HG02852 (cell line): ENCODE measurements around the gene OR14C36.
"Not testable (repeated sequence)": the region's sequence is repeated elsewhere in the genome, so short reads cannot be mapped to it uniquely, and the experiment has no call there.

Source experiments
- ATAC-seq: cut with Tn5 transposase; IDR thresholded peaks from one replicate; pipeline ENCODE4 v1.9.1; 2021; ENCODE audit warnings: mild to moderate bottlenecking, moderate library complexity; ENCODE audit not compliant: unreplicated experiment

The OR14C36 gene

GRCh38 chr1:248348475-248348874 is at the start of gene OR14C36:
Gene OR14C36 (plus strand): TSS chr1:248348775. CDS start chr1:248348775, 0 bp downstream.
- no peak for ATAC-seq

GRCh38 chr1:248303324-248303723 is 45.3 kb upstream of the OR14C36 start, which contains the start of gene OR2T12:
Gene OR2T12 (minus strand): TSS chr1:248303424. CDS start chr1:248295578, 7,846 bp downstream.
- ATAC-seq = no peak

- not testable (repeated sequence) for ATAC-seq
Observed at GRCh38 chr1:248305672-248306071, 42.9 kb upstream of the OR14C36 start.

GRCh38 chr1:248306103-248306502 is 42.5 kb upstream of the OR14C36 start:
- no peak for ATAC-seq

- not testable (repeated sequence) for ATAC-seq
Observed at GRCh38 chr1:248306740-248307139, 41.8 kb upstream of the OR14C36 start.

- ATAC-seq = no peak
Observed at GRCh38 chr1:248316796-248317195, 31.8 kb upstream of the OR14C36 start.

- no peak for ATAC-seq
Observed at GRCh38 chr1:248324468-248324867, 24.1 kb upstream of the OR14C36 start, which contains the start of gene OR2M7. Gene OR2M7 (minus strand): TSS chr1:248324568. CDS start chr1:248324568, 0 bp downstream.

- no peak for ATAC-seq
Observed at GRCh38 chr1:248343451-248343850, 5.1 kb upstream of the OR14C36 start.

- ATAC-seq = no peak
Observed at GRCh38 chr1:248359415-248359814, 10.8 kb downstream of the OR14C36 start.

- ATAC-seq = no peak
Observed at GRCh38 chr1:248361121-248361715, 12.6 kb downstream of the OR14C36 start, which contains the start of gene OR2T4. Gene OR2T4 (plus strand): TSS chr1:248361665. CDS start chr1:248361665, 0 bp downstream.

GRCh38 chr1:248366609-248367008 is 18.0 kb downstream of the OR14C36 start:
- ATAC-seq = no peak

- no peak for ATAC-seq
Observed at GRCh38 chr1:248372394-248372793, 23.8 kb downstream of the OR14C36 start.

GRCh38 chr1:248373761-248374160 is 25.2 kb downstream of the OR14C36 start:
- no peak for ATAC-seq

GRCh38 chr1:248375446-248375845 is 26.9 kb downstream of the OR14C36 start, which contains the start of gene OR2T6:
Gene OR2T6 (plus strand): TSS chr1:248375746. CDS start chr1:248387609, 11,863 bp downstream.
- ATAC-seq = no peak

- ATAC-seq = no peak
Observed at GRCh38 chr1:248376916-248377315, 28.3 kb downstream of the OR14C36 start.

- ATAC-seq = no peak
Observed at GRCh38 chr1:248380854-248381253, 32.3 kb downstream of the OR14C36 start.

GRCh38 chr1:248388426-248388825 is 39.9 kb downstream of the OR14C36 start:
- ATAC-seq = no peak

- no peak for ATAC-seq
Observed at GRCh38 chr1:248393050-248393449, 44.5 kb downstream of the OR14C36 start.
